NK-92 treated with Interleukin-12 subunit alpha and Interleukin-12 subunit beta, amount 100 ng/mL, for 24 hours (cell line): ENCODE results near the gene KIAA0930.
"Not testable (repeated sequence)": the region's sequence is repeated elsewhere in the genome, so short reads cannot be mapped to it uniquely, and the experiment has no call there.

ENCODE experiments used
- DNase-seq: peaks from one replicate; lab custom pipeline; 2025; lab: John Stamatoyannopoulos, UW

Gene KIAA0930

GRCh38 chr22:45262931-45263462 lies 22.3 kb upstream of the KIAA0930 start:
- no peak for DNase-seq

GRCh38 chr22:45262195-45262930 lies 21.7 kb upstream of the KIAA0930 start:
- DNase-seq = no peak

- no peak for DNase-seq
Observed at GRCh38 chr22:45261407-45262088, 20.9 kb upstream of the KIAA0930 start.

GRCh38 chr22:45260395-45260759 lies 19.7 kb upstream of the KIAA0930 start:
- DNase-seq = not testable (repeated sequence)

GRCh38 chr22:45259754-45260394 lies 19.2 kb upstream of the KIAA0930 start:
- no peak for DNase-seq

- not testable (repeated sequence) for DNase-seq
Observed at GRCh38 chr22:45257941-45258340, 17.2 kb upstream of the KIAA0930 start.

- peak; percentile 35 for DNase-seq
Observed at GRCh38 chr22:45254789-45255278, 14.1 kb upstream of the KIAA0930 start.

- no peak for DNase-seq
Observed at GRCh38 chr22:45254388-45254787, 13.7 kb upstream of the KIAA0930 start.

- no peak for DNase-seq
Observed at GRCh38 chr22:45253039-45253641, 12.4 kb upstream of the KIAA0930 start.

GRCh38 chr22:45251825-45252224 lies 11.1 kb upstream of the KIAA0930 start:
- DNase-seq = no peak

GRCh38 chr22:45248832-45249561 lies 8.3 kb upstream of the KIAA0930 start:
- DNase-seq = no peak

- DNase-seq = no peak
Observed at GRCh38 chr22:45246060-45246985, 5.6 kb upstream of the KIAA0930 start.

GRCh38 chr22:45244916-45245315 lies 4.2 kb upstream of the KIAA0930 start:
- no peak for DNase-seq

GRCh38 chr22:45242778-45243191 lies 2.1 kb upstream of the KIAA0930 start:
- no peak for DNase-seq

- DNase-seq = no peak
Observed at GRCh38 chr22:45240104-45240809, 437 bp downstream of the KIAA0930 start.

- DNase-seq = no peak
Observed at GRCh38 chr22:45239681-45240051, 1.0 kb downstream of the KIAA0930 start.

- no peak for DNase-seq
Observed at GRCh38 chr22:45238957-45239680, 1.6 kb downstream of the KIAA0930 start.

GRCh38 chr22:45238076-45238956 lies 2.4 kb downstream of the KIAA0930 start:
- no peak for DNase-seq
